ENCODE measurements around the gene TAF5. TPM values are rescaled to one million over a fixed set of nuclear protein-coding genes. Genes with fewer than 3 reads are reported as not detected.

TAF5 gene
- total RNA-seq = 1 to 10 TPM; 3.9 to 9.4 (median 7.0) TPM

DNA sequence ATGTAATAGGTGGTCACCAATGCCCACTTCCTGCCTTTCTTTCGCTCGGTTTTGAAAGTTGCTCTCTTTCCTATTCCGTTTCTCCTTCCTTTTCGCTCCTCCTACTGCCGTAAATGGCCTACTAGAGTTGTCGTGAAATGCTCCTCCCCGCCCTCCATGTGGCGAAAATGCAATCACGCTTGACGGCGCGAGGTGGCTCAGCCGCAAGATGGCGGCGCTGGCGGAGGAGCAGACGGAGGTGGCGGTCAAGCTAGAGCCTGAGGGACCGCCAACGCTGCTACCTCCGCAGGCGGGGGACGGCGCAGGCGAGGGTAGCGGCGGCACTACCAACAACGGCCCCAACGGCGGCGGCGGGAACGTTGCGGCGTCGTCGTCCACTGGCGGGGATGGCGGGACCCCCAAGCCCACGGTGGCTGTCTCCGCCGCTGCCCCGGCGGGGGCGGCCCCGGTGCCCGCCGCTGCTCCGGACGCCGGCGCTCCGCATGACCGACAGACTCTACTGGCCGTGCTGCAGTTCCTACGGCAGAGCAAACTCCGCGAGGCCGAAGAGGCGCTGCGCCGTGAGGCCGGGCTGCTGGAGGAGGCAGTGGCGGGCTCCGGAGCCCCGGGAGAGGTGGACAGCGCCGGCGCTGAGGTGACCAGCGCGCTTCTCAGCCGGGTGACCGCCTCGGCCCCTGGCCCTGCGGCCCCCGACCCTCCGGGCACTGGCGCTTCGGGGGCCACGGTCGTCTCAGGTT, at the start of gene TAF5:
Gene TAF5 (plus strand): TSS at position 195 of the 737 bp plus-strand sequence. CDS start 14 bp downstream, at position 209.
- peaks cover 0 to 24% (median 10%) of the 10 kb centered on the region in 4 donors for H3K4me1 ChIP-seq
- no peaks in the 10 kb centered on the region for H3K27me3 ChIP-seq
- H3K4me3 ChIP-seq = peak within 1 kb of the TSS; percentile 88 to 98 (median 92)
- peak within 1 kb of the TSS; percentile 84 to 92 (median 89) for H3K27ac ChIP-seq
- H3K9me3 ChIP-seq = no peaks in the 10 kb centered on the region
- TF ChIP-seq EP300 (IDR thresholded peaks at IDR 0.05) = peak; percentile 74 to 99
- TF ChIP-seq, protein P1, sequence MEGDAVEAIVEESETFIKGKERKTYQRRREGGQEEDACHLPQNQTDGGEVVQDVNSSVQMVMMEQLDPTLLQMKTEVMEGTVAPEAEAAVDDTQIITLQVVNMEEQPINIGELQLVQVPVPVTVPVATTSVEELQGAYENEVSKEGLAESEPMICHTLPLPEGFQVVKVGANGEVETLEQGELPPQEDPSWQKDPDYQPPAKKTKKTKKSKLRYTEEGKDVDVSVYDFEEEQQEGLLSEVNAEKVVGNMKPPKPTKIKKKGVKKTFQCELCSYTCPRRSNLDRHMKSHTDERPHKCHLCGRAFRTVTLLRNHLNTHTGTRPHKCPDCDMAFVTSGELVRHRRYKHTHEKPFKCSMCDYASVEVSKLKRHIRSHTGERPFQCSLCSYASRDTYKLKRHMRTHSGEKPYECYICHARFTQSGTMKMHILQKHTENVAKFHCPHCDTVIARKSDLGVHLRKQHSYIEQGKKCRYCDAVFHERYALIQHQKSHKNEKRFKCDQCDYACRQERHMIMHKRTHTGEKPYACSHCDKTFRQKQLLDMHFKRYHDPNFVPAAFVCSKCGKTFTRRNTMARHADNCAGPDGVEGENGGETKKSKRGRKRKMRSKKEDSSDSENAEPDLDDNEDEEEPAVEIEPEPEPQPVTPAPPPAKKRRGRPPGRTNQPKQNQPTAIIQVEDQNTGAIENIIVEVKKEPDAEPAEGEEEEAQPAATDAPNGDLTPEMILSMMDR (IDR thresholded peaks at IDR 0.05) = peak in 3 of 5 experiments; percentile 16 to 64 (median 40)
- TF ChIP-seq POLR2A (IDR thresholded peaks at IDR 0.05) = peak; percentile 77 to 92
- H3K36me3 ChIP-seq = no peaks in the 10 kb centered on the region
- WGBS, 2 donors = 0 to 1% methylated on average over 26 to 46 of the region's 81 CpGs
- DNase-seq (ENCODE audit: low spot score in 2 of 2) = peak; percentile 79 to 93

DNA sequence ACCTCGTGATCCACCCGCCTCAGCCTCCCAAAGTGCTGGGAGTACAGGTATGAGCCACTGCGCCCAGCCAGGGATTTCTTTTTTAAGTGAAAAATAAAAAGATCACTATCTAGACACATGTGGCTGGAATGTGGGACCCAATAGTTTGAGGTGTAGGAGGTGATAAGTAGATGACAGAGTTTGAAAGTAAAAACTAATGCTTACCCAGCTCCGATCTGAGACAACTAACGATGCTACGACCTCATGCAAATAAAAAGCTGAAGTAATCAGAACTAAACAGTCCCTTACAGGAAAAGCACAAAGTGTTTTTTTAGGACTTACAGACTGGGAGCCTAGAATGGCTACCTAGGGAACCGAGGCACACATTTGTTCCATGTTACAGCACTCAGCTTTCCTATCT, 39.9 kb upstream of the TAF5 start:
- peaks cover 0 to 88% (median 10%) of the 10 kb centered on the region in 3 donors for H3K36me3 ChIP-seq
- no peaks in the 10 kb centered on the region for H3K9me3 ChIP-seq
- no peaks in the 10 kb centered on the region for H3K4me1 ChIP-seq
- H3K4me3 ChIP-seq = no peak overlapping the region
- 91 to 94% methylated on average over 7 of the region's 7 CpGs for WGBS, 2 donors
- no peaks in the 10 kb centered on the region for H3K27me3 ChIP-seq
- H3K27ac ChIP-seq = no peak overlapping the region
- DNase-seq (ENCODE audit: low spot score in 2 of 2) = no peak
- TF ChIP-seq POLR2A (IDR thresholded peaks at IDR 0.05) = no peak
- TF ChIP-seq EP300 (IDR thresholded peaks at IDR 0.05) = no peak
- TF ChIP-seq, protein P1 (IDR thresholded peaks at IDR 0.05) = no peak

DNA sequence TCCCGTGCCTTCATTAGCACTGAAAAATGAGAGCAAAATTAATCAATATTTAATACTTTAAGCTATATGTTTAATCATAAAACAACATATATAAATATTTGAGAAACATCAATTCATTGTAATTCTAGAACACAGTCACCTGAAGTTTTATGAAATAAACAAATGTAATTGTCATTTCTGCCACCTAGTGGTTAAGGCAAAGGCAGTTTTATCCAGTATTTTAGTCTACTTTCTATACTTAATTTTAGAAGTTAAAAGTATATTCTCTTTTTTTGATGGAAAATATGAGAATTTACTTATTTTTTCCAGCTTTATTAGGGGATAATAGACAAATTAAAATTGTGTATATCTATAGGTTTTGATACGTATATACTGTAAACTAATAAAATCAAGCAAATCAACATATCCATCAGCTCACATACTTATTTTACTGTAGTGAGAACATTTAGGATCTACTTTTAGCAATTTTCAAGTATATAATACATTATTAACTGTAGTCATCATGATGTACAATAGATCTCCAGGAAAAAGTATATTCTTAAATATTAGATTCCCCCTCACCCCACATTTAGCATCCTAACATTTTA, 33.7 kb upstream of the TAF5 start:
- Histone ChIP-seq H3K27me3 (no peaks in the 10 kb centered on the region), H3K9me3 (no peaks in the 10 kb centered on the region), H3K36me3 (peaks cover 0 to 67% (median 0%) of the 10 kb centered on the region in 3 donors), H3K4me1 (no peaks in the 10 kb centered on the region), H3K27ac (no peak overlapping the region), H3K4me3 (no peak overlapping the region)
- DNase-seq (ENCODE audit: low spot score in 2 of 2) = no peak
- TF ChIP-seq, protein P1 (IDR thresholded peaks at IDR 0.05) = peak; percentile 15 to 44 (median 38)
- no peak for TF ChIP-seq EP300 (IDR thresholded peaks at IDR 0.05)
- WGBS, 2 donors = 82 to 84% methylated on average over 2 of the region's 2 CpGs

DNA sequence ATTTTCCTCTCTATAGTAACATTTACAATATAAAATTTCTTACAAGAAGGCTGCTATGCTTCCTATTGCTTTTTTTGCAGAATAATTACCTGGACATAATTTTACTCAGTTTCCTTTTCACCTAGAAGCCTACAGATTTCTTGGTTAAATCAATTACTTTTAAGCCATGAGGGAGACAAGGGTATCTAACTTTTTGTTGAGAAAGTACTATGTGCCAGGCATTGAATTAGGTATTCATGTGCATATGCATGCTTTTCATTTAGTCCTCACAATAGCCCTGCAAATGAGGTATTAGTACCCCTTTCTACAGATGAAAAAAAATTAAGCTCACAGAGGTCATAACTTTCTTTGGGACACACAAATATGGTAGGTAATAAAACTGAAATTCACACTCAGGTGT, 33.2 kb upstream of the TAF5 start:
- no peak overlapping the region for H3K27ac ChIP-seq
- no peak overlapping the region for H3K4me3 ChIP-seq
- H3K36me3 ChIP-seq = peaks cover 0 to 67% (median 0%) of the 10 kb centered on the region in 3 donors
- no peak for TF ChIP-seq POLR2A (IDR thresholded peaks at IDR 0.05)
- TF ChIP-seq EP300 (IDR thresholded peaks at IDR 0.05) = no peak
- TF ChIP-seq, protein P1 (IDR thresholded peaks at IDR 0.05) = no peak
- no peaks in the 10 kb centered on the region for H3K27me3 ChIP-seq
- H3K4me1 ChIP-seq = no peaks in the 10 kb centered on the region
- no peak for DNase-seq (ENCODE audit: low spot score in 2 of 2)
- H3K9me3 ChIP-seq = no peaks in the 10 kb centered on the region

DNA sequence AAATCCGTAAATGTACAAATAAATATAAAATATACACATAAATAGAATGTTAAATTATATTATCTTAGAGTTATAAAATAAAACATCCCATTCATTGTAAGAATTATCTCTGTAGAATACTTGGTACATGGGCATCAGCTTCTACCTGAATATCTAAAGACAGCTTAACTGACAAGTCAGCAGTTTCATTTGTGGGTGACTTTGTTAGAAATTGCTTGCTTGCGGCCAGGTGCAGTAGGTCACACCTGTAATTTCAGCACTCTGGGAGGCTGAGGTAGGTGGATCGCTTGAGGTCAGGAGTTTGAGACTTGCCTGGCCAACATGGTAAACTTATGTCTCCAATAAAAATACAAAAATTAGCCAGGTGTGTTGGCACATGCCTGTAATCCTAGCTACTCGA, 31.4 kb upstream of the TAF5 start:
- 94 to 96% methylated on average over 4 of the region's 4 CpGs for WGBS, 2 donors
- no peak for DNase-seq (ENCODE audit: low spot score in 2 of 2)
- H3K36me3 ChIP-seq = peaks cover 0 to 71% (median 0%) of the 10 kb centered on the region in 3 donors
- no peak overlapping the region for H3K4me3 ChIP-seq
- H3K4me1 ChIP-seq = no peaks in the 10 kb centered on the region
- no peak overlapping the region for H3K27ac ChIP-seq
- TF ChIP-seq, protein P1 (IDR thresholded peaks at IDR 0.05) = no peak
- TF ChIP-seq POLR2A (IDR thresholded peaks at IDR 0.05) = no peak
- no peak for TF ChIP-seq EP300 (IDR thresholded peaks at IDR 0.05)
- H3K9me3 ChIP-seq = no peaks in the 10 kb centered on the region
- H3K27me3 ChIP-seq = no peaks in the 10 kb centered on the region

Measured in tibial nerve (tissue), 4 donors.